GM12878 (cell line): ENCODE results near the gene RHEB. TPM values are rescaled to one million over a fixed set of nuclear protein-coding genes. Genes with fewer than 3 reads are reported as not detected.

ENCODE experiments used
- ATAC-seq: fragments of 200-7000 bp; cut with Tn5 transposase; 3 replicates; pipeline ENCODE4 v1.9.1; 2020; ENCODE audit warnings: mild to moderate bottlenecking, moderate library complexity
- BruUV-seq: library from RNA; stranded (reverse); fragments of 400-500 nt; replicated peaks from 2 replicates; lab custom pipeline; 2021; lab: Mats Ljungman, UMichigan
- CTCF ChIA-PET: fragments of 300-600 bp; sonication (Branson Sonifier 250); formaldehyde crosslinking; extraction: SDS; loops from one replicate; lab custom pipeline; 2021; ENCODE audit warnings: inconsistent platforms; lab: Yijun Ruan, JAX
- POLR2A ChIA-PET: fragments of 350-600 bp; formaldehyde crosslinking; extraction: SDS; loops from one replicate; lab custom pipeline; 2021; ENCODE audit warnings: inconsistent platforms; lab: Charles Lee
- RAD21 ChIA-PET: fragments of 300-600 bp; sonication (Branson Sonifier 250); formaldehyde crosslinking; loops from one replicate; lab custom pipeline; 2023; ENCODE audit warnings: antibody characterized with exemption; ENCODE audit not compliant: unreplicated experiment; lab: Charles Lee
- SMC1A ChIA-PET: fragments of 300-600 bp; sonication (Branson Sonifier 250); formaldehyde crosslinking; loops from one replicate; lab custom pipeline; 2023; ENCODE audit not compliant: unreplicated experiment, uncharacterized antibody; lab: Charles Lee
- DNase-seq: peaks from one replicate; pipeline ENCODE4 v3.0.0-alpha.2; 2011; ENCODE audit warnings: low read depth, low spot score
- FAIRE-seq: peaks from 3 replicates; lab custom pipeline; 2011; peaks lifted over from hg19 to GRCh38; lab: Jason Lieb, UNC
- H2AFZ ChIP-seq: 2 replicates; pipeline ENCODE4 v1.6.0; 2011; ENCODE audit warnings: low read depth, low read length, control low read depth; ENCODE audit not compliant: control insufficient read depth
- H3K27ac ChIP-seq: 2 replicates; pipeline ENCODE4 v1.5.1; 2011; ENCODE audit warnings: control low read depth; ENCODE audit not compliant: control insufficient read depth, insufficient read depth
- H3K27me3 ChIP-seq, 2 experiments: replicated peaks in 1 of 2; 2 replicates each; pipeline versions ENCODE4 v1.6.0 to v1.6.1; 2011; ENCODE audit warnings: low read length in 1 of 2; ENCODE audit not compliant: control insufficient read depth in 2 of 2, insufficient read depth in 2 of 2
- H3K36me3 ChIP-seq, 2 experiments: 2 replicates each; pipeline ENCODE4 v1.5.1; 2011; ENCODE audit warnings: low read length in 1 of 2; ENCODE audit not compliant: control insufficient read depth in 2 of 2, insufficient read depth in 2 of 2
- H3K4me1 ChIP-seq: 2 replicates; pipeline ENCODE4 v1.6.1; 2011; ENCODE audit warnings: mild to moderate bottlenecking, low read length, moderate library complexity, mixed read lengths; ENCODE audit not compliant: control insufficient read depth, insufficient read depth
- H3K4me2 ChIP-seq: 2 replicates; pipeline ENCODE4 v1.6.0; 2011; ENCODE audit warnings: control low read depth; ENCODE audit not compliant: control insufficient read depth, insufficient read depth
- H3K4me3 ChIP-seq: fragments of 200-600 bp; sonication (generic); 2 replicates; pipeline ENCODE4 v1.5.1; 2016
- H3K79me2 ChIP-seq: 2 replicates; pipeline ENCODE4 v1.6.0; 2011; ENCODE audit warnings: low read length; ENCODE audit not compliant: control insufficient read depth, insufficient read depth
- H3K9ac ChIP-seq: 2 replicates; pipeline ENCODE4 v1.8.0; 2011; ENCODE audit warnings: low read length, control low read depth, mixed read lengths; ENCODE audit not compliant: control insufficient read depth, insufficient read depth
- H3K9me3 ChIP-seq: replicated peaks from 3 replicates; pipeline ENCODE4 v1.5.1; 2011; ENCODE audit warnings: mild to moderate bottlenecking, low read length; ENCODE audit not compliant: control insufficient read depth, insufficient read depth
- H4K20me1 ChIP-seq: 2 replicates; pipeline ENCODE4 v1.6.0; 2011; ENCODE audit not compliant: control insufficient read depth, insufficient read depth
- CEBPB ChIP-seq, 2 experiments: fragments of 150-350 bp in 1 of 2; IDR thresholded peaks; 2 replicates each; pipeline ENCODE4 v1.6.1; 2012 to 2014; ENCODE audit warnings: low read depth in 2 of 2, low read length in 2 of 2, borderline replicate concordance in 1 of 2, inconsistent platforms in 1 of 2
- EED ChIP-seq: sonication (generic); IDR thresholded peaks from 2 replicates; pipeline ENCODE4 v1.6.1; 2016; ENCODE audit warnings: antibody characterized with exemption, low read depth
- IRF4 ChIP-seq: IDR thresholded peaks from 2 replicates; pipeline ENCODE4 v1.6.1; 2011; ENCODE audit warnings: low read depth, low read length
- RFX5 ChIP-seq: IDR thresholded peaks from 2 replicates; pipeline ENCODE4 v1.6.1; 2011; ENCODE audit warnings: low read depth, low read length, improper control_type of control experiment
- SMAD1 ChIP-seq: fragments of 450-650 bp; IDR thresholded peaks from 2 replicates; pipeline ENCODE4 v1.6.1; 2018; ENCODE audit warnings: mild to moderate bottlenecking, low read depth; ENCODE audit not compliant: partially characterized antibody
- TAF1 ChIP-seq: IDR thresholded peaks from 2 replicates; pipeline ENCODE4 v1.6.1; 2011; ENCODE audit warnings: mild to moderate bottlenecking, low read depth, low read length, borderline replicate concordance
- ZNF24 ChIP-seq: fragments of 450-650 bp; IDR thresholded peaks from 2 replicates; pipeline ENCODE4 v1.6.1; 2017; ENCODE audit warnings: antibody characterized with exemption, mild to moderate bottlenecking
- WGBS: methylation state at CpG from one replicate; pipeline ENCODE4 v1.1.6; 2016; ENCODE audit warnings: low lambda C conversion rate; ENCODE audit not compliant: insufficient replicate concordance, insufficient coverage; ENCODE audit errors: missing lambda C conversion rate; 5-methylcytosine and 5-hydroxymethylcytosine counted together
- in situ Hi-C: fragments of 300-500 bp; cut with MboI; formaldehyde crosslinking; loops from 9 replicates; pipeline ENCODE4 v1.14.3; 2018; ENCODE audit warnings: mixed read lengths
- intact Hi-C: fragments of 100-400 bp; cut with micrococcal nuclease; formaldehyde crosslinking; loops from one replicate; pipeline ENCODE4 v1.14.2; 2022; ENCODE audit not compliant: unreplicated experiment
- polyA plus RNA-seq, 11 experiments: library from polyadenylated mRNA; depleted of rRNA in 4 of 11; unstranded in 6 of 11; stranded (reverse) in 5 of 11; fragments of >200 nt; fragmentation: Nextera tagmentation in 4 of 11; fragmentation: Illumina TruSeq in 1 of 11; extraction: Ambion mirVana in 4 of 11; extraction: Trizol in 1 of 11; gene quantifications; 1 replicate in 1 of 11; 2 replicates in 10 of 11; pipeline versions ENCODE4 v1.2.1 to v1.2.3, GENCODE V29; 2011 to 2016; ENCODE audit warnings: inconsistent platforms in 2 of 11, missing spikeins in 2 of 11, low read depth in 1 of 11
- total RNA-seq, 4 experiments: library from RNA; depleted of rRNA in 3 of 4; stranded (reverse); fragments of >200 nt in 3 of 4; fragmentation: Illumina TruSeq in 1 of 4; extraction: Trizol in 1 of 4; gene quantifications; 2 replicates each; pipeline versions ENCODE4 v1.2.1 to v1.2.3, GENCODE V29; 2013 to 2021
- TF ChIP-seq, protein P1 (sequence below): IDR thresholded peaks from 2 replicates; pipeline ENCODE4 v1.6.1; 2012; ENCODE audit warnings: low read depth, low read length, improper control_type of control experiment

RHEB gene
- total and polyA plus RNA-seq, 10 of the 15 experiments (the other 5 are each of a cell fraction or from before 2014, with no cell fraction given), result 6.2 to 67.8 (median 38.0) TPM

DNA sequence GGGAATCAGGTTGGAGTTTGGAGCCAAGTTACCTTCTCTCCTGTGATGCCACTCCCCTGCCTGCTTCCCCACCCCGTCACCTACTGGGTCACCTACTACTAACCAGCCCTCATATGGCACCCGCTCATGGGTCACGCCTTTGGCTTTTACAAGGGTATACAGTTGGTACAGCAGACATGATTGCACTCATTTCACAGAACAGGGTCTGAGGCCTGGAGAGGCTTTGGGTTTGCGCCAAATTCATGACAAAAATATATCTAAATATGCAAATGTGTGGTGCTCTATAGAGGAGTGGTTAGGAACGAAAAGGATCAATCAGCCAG is 90.5 kb downstream of the RHEB start (continued):
- TF ChIP-seq IRF4, result no peak
- TF ChIP-seq ZNF24, result no peak

DNA sequence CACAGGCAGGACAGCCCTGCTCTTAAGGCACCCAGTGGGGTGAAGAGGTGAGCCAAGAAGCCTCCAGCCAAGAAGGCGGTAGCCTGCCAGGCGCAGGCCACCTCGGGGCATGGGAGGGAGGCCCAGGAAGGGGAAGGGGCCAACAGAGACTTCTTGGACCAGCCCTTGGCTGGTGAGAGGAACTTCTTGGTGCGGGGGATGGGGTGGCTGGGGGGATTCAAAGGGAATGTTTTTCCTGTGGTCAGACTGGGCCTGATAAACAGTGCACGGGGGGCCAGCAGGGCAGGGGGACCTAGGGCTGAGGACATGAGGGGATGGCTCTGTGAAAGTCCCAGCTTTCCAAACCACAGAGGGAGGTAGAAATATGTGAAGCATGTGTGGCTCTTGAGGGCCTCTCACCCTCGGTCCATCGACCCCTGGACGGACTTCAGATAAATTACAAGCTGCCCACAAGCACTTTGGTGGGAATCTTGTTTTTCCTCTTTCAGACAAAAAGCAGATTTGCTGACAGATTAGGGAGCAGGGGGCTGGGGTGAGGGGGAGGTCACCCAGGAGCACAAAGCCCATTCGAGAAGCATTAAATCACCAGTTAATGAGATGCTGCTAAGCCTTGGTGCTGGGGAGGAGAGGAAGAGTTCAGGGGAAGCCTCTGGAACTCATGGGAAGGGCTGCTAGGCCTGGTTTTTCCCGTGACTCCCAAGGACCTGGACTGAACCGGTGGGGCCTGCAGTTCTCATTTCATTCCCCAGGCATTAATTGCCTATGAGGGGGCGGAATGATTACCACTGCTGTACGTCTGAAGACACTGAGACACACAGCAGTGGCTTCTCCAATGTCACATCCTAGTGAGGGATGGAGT is 91.1 kb downstream of the RHEB start:
- WGBS, result 73% methylated on average over 13 of the region's 13 CpGs
- Histone ChIP-seq H3K27me3 (no peaks in the 10 kb centered on the region; a peak in 1 of 4 replicates), H4K20me1 (no peaks in the 10 kb centered on the region), H3K4me3 (no peak overlapping the region), H3K79me2 (no peaks in the 10 kb centered on the region), H3K4me1 (peaks cover 22% of the 10 kb centered on the region), H3K9ac (no peak overlapping the region), H3K9me3 (no peaks in the 10 kb centered on the region), H2AFZ (no peak overlapping the region), H3K36me3 (no peaks in the 10 kb centered on the region), H3K4me2 (no peak overlapping the region), H3K27ac (no peak overlapping the region)
- ChIA-PET POLR2A (no interaction called here), CTCF (no interaction called here), RAD21 (no interaction called here), SMC1A (no interaction called here)
- BruUV-seq, result no TSS peak
- intact Hi-C loops, result no loop called here
- FAIRE-seq (no peak), ATAC-seq (no peak), DNase-seq (no peak)
- no peak for TF ChIP-seq SMAD1
- in situ Hi-C loops, result no loop called here

DNA sequence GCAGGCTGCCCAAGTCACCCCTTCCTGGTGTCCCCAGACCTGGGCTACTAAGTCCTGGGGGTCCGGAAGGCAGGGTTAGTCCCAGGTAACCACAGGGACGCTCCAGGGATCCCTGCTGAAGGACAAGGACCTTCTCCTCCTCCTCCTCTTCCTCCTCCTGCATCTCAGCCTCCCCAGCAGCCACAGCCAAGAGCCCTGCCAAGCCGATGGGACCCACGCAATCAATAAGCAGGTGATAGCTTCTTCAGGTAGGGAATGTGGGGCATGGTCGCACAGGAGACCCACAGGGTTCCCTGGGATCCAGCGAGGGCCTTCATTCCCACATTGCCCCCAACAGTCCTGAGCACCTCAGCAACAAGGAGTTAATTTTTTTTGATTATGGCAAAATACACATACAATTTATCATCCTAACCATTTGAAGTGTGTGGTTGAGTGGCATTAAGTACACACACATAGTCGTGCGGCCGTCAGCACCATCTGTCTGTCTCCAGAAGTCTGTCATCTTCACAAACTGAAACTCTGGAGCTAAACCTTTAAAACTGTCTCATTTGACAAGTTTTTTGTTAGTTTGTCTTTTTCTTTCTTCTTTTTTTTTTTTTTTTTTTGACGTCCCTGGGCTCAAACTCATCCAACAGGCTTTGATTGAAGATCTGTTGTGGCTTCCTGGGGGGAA is 91.9 kb downstream of the RHEB start:
- no peaks in the 10 kb centered on the region; the same call in 2 of the 3 replicates for H3K9me3 ChIP-seq
- no peak overlapping the region for H3K9ac ChIP-seq
- ChIA-PET POLR2A (no interaction called here), CTCF (no interaction called here), SMC1A (no interaction called here), RAD21 (no interaction called here)
- TF ChIP-seq, protein P1, sequence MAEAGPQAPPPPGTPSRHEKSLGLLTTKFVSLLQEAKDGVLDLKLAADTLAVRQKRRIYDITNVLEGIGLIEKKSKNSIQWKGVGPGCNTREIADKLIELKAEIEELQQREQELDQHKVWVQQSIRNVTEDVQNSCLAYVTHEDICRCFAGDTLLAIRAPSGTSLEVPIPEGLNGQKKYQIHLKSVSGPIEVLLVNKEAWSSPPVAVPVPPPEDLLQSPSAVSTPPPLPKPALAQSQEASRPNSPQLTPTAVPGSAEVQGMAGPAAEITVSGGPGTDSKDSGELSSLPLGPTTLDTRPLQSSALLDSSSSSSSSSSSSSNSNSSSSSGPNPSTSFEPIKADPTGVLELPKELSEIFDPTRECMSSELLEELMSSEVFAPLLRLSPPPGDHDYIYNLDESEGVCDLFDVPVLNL, result no peak
- TF ChIP-seq RFX5 (no peak), CEBPB (IDR thresholded peaks at IDR 0.05; ENCODE audit: borderline replicate concordance in 1 of 2, low read depth in 2 of 2, low read length in 2 of 2) (no peak), TAF1 (no peak), EED (no peak)
- no peaks in the 10 kb centered on the region; a peak in 1 of 4 replicates for H3K27me3 ChIP-seq
- DNase-seq (no peak), ATAC-seq (no peak), FAIRE-seq (no peak)
- in situ Hi-C loops (no loop called here), intact Hi-C loops (no loop called here)
- H3K4me3 ChIP-seq, result no peak overlapping the region
- H2AFZ ChIP-seq, result no peak overlapping the region
- no peak overlapping the region for H3K4me2 ChIP-seq
- no peak overlapping the region for H3K27ac ChIP-seq
- no peaks in the 10 kb centered on the region for H4K20me1 ChIP-seq
- H3K4me1 ChIP-seq, result peaks cover 17% of the 10 kb centered on the region
- H3K79me2 ChIP-seq, result no peaks in the 10 kb centered on the region
- 51% methylated on average over 9 of the region's 10 CpGs for WGBS
- no TSS peak for BruUV-seq
- no peaks in the 10 kb centered on the region for H3K36me3 ChIP-seq
